ENCODE results near the gene TMA7.

DNA sequence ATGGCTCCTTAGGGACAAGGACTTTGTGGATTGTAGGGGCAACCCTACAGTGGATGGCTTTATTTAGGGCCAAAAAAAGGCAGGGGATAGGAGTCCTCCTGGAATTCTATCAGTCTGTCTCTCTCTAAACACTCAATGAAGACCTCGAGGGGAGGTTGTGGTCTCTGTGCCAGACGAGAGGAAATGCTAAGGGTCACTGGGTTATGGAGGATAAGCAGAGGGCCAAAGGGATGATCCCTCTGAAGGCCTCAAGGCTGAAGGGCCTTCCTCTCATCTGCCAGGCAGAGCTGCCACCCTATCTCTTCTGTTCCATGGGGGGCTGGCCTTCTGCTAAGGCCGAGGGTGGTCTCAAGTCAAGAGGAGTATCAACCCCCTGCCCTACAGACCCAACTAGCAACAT lies 37.1 kb upstream of the TMA7 start:
- TF ChIP-seq TAF1 (IDR thresholded peaks at IDR 0.05; ENCODE audit: low read depth, low read length) (no peak), POLR2AphosphoS5 (IDR thresholded peaks at IDR 0.05; ENCODE audit: low read depth, low read length) (no peak)
